ELF-1 (cell line): ENCODE results near the gene CUX1.
A peak's percentile ranks its signal among the peaks of the same experiment; 100 is the strongest.
"Not testable (repeated sequence)": the region's sequence is repeated elsewhere in the genome, so short reads cannot be mapped to it uniquely, and the experiment has no call there.

Experiments used
- DNase-seq: peaks from one replicate; pipeline ENCODE4 v3.0.0-alpha.2; 2016; ENCODE audit warnings: low read depth, low spot score

Gene CUX1

GRCh38 chr7:101917566-101917965, 100.1 kb downstream of the CUX1 start:
- DNase-seq, result no peak

GRCh38 chr7:101918426-101918825, 101.0 kb downstream of the CUX1 start:
- DNase-seq, result no peak

- no peak for DNase-seq
Observed at GRCh38 chr7:101919363-101920115, 102.1 kb downstream of the CUX1 start.

GRCh38 chr7:101921061-101921460, 103.6 kb downstream of the CUX1 start:
- no peak for DNase-seq

- not testable (repeated sequence) for DNase-seq
Observed at GRCh38 chr7:101921546-101922489, 104.4 kb downstream of the CUX1 start.

- peak; percentile 67 for DNase-seq
Observed at GRCh38 chr7:101922631-101923601, 105.5 kb downstream of the CUX1 start.

GRCh38 chr7:101923602-101923985, 106.2 kb downstream of the CUX1 start:
- DNase-seq, result no peak

- DNase-seq, result no peak
Observed at GRCh38 chr7:101924171-101924570, 106.7 kb downstream of the CUX1 start.

- no peak for DNase-seq
Observed at GRCh38 chr7:101926265-101926664, 108.8 kb downstream of the CUX1 start.

- no peak for DNase-seq
Observed at GRCh38 chr7:101927389-101927788, 110.0 kb downstream of the CUX1 start.

GRCh38 chr7:101927802-101928201, 110.4 kb downstream of the CUX1 start:
- peak; percentile 90 for DNase-seq

- DNase-seq, result no peak
Observed at GRCh38 chr7:101929256-101929655, 111.8 kb downstream of the CUX1 start.

- not testable (repeated sequence) for DNase-seq
Observed at GRCh38 chr7:101929911-101930310, 112.5 kb downstream of the CUX1 start.

- no peak for DNase-seq
Observed at GRCh38 chr7:101932083-101932482, 114.7 kb downstream of the CUX1 start.

GRCh38 chr7:101933028-101933427, 115.6 kb downstream of the CUX1 start:
- no peak for DNase-seq

- no peak for DNase-seq
Observed at GRCh38 chr7:101933688-101934121, 116.3 kb downstream of the CUX1 start.

- no peak for DNase-seq
Observed at GRCh38 chr7:101934618-101935017, 117.2 kb downstream of the CUX1 start.

- no peak for DNase-seq
Observed at GRCh38 chr7:101935521-101936141, 118.2 kb downstream of the CUX1 start.

- DNase-seq, result no peak
Observed at GRCh38 chr7:101936223-101936610, 118.8 kb downstream of the CUX1 start.

GRCh38 chr7:101936611-101937231, 119.3 kb downstream of the CUX1 start:
- DNase-seq, result peak; percentile 84
